ENCODE results near the gene CCDC87.

CCDC87 gene

GRCh38 chr11:66625752-66626149 lies 32.9 kb upstream of the CCDC87 start:
- no peak for ATAC-seq (ENCODE audit: insufficient read depth, low read depth)
- TF ChIP-seq CTCF (IDR thresholded peaks at IDR 0.05; ENCODE audit: borderline replicate concordance, extremely low read depth, low read length, poor library complexity, severe bottlenecking) (no peak), EZH2 (IDR thresholded peaks at IDR 0.05; ENCODE audit: borderline replicate concordance, low read depth, low read length, severe bottlenecking) (no peak)
- Histone ChIP-seq H3K9ac (ENCODE audit: low read depth, low read length) (no peak overlapping the region), H3K4me2 (ENCODE audit: insufficient read depth, low read length) (no peak overlapping the region), H3K27ac (ENCODE audit: low read length) (no peak overlapping the region), H3K36me3 (ENCODE audit: insufficient read depth, low read length) (peaks cover 100% of the 10 kb centered on the region), H3K79me2 (ENCODE audit: insufficient read depth, low read length) (peaks cover 100% of the 10 kb centered on the region), H3K9me3 (ENCODE audit: insufficient read depth, low read length, severe bottlenecking) (no peaks in the 10 kb centered on the region), H3K4me3 (ENCODE audit: low read depth in 1 of 2, low read length in 2 of 2) (no peak overlapping the region), H3K27me3 (ENCODE audit: insufficient read depth, low read length, poor library complexity) (no peaks in the 10 kb centered on the region), H3K4me1 (ENCODE audit: insufficient read depth, low read length) (peaks cover 60% of the 10 kb centered on the region), H4K20me1 (ENCODE audit: insufficient read depth, low read length) (peaks cover 100% of the 10 kb centered on the region), H2AFZ (ENCODE audit: low read depth, low read length) (no peak overlapping the region)
- DNase-seq = no peak

- Histone ChIP-seq H4K20me1 (ENCODE audit: insufficient read depth, low read length) (peaks cover 99% of the 10 kb centered on the region), H3K4me1 (ENCODE audit: insufficient read depth, low read length) (peaks cover 65% of the 10 kb centered on the region), H3K9ac (ENCODE audit: low read depth, low read length) (no peak overlapping the region), H3K4me2 (ENCODE audit: insufficient read depth, low read length) (no peak overlapping the region), H3K27me3 (ENCODE audit: insufficient read depth, low read length, poor library complexity) (no peaks in the 10 kb centered on the region), H3K27ac (ENCODE audit: low read length) (no peak overlapping the region), H3K4me3 (ENCODE audit: low read depth in 1 of 2, low read length in 2 of 2) (no peak overlapping the region), H3K79me2 (ENCODE audit: insufficient read depth, low read length) (peaks cover 100% of the 10 kb centered on the region), H2AFZ (ENCODE audit: low read depth, low read length) (no peak overlapping the region), H3K36me3 (ENCODE audit: insufficient read depth, low read length) (peaks cover 99% of the 10 kb centered on the region), H3K9me3 (ENCODE audit: insufficient read depth, low read length, severe bottlenecking) (no peaks in the 10 kb centered on the region)
- ATAC-seq (ENCODE audit: insufficient read depth, low read depth) = no peak
- TF ChIP-seq EZH2 (IDR thresholded peaks at IDR 0.05; ENCODE audit: borderline replicate concordance, low read depth, low read length, severe bottlenecking) (no peak), CTCF (IDR thresholded peaks at IDR 0.05; ENCODE audit: borderline replicate concordance, extremely low read depth, low read length, poor library complexity, severe bottlenecking) (no peak)
- no peak for DNase-seq
Measured at GRCh38 chr11:66625041-66625751, 32.3 kb upstream of the CCDC87 start.

GRCh38 chr11:66624450-66624849 lies 31.6 kb upstream of the CCDC87 start:
- H4K20me1 ChIP-seq (ENCODE audit: insufficient read depth, low read length) = peaks cover 97% of the 10 kb centered on the region
- H3K4me3 ChIP-seq (ENCODE audit: low read depth in 1 of 2, low read length in 2 of 2) = no peak overlapping the region
- H2AFZ ChIP-seq (ENCODE audit: low read depth, low read length) = no peak overlapping the region
- TF ChIP-seq CTCF (IDR thresholded peaks at IDR 0.05; ENCODE audit: borderline replicate concordance, extremely low read depth, low read length, poor library complexity, severe bottlenecking) (no peak), EZH2 (IDR thresholded peaks at IDR 0.05; ENCODE audit: borderline replicate concordance, low read depth, low read length, severe bottlenecking) (no peak)
- H3K36me3 ChIP-seq (ENCODE audit: insufficient read depth, low read length) = peaks cover 97% of the 10 kb centered on the region
- H3K4me2 ChIP-seq (ENCODE audit: insufficient read depth, low read length) = peak overlapping the region; percentile 55; the same call in 1 of the 2 replicates
- no peaks in the 10 kb centered on the region for H3K27me3 ChIP-seq (ENCODE audit: insufficient read depth, low read length, poor library complexity)
- H3K4me1 ChIP-seq (ENCODE audit: insufficient read depth, low read length) = peaks cover 71% of the 10 kb centered on the region
- peaks cover 99% of the 10 kb centered on the region for H3K79me2 ChIP-seq (ENCODE audit: insufficient read depth, low read length)
- no peak for DNase-seq
- ATAC-seq (ENCODE audit: insufficient read depth, low read depth) = no peak
- no peak overlapping the region for H3K27ac ChIP-seq (ENCODE audit: low read length)
- H3K9me3 ChIP-seq (ENCODE audit: insufficient read depth, low read length, severe bottlenecking) = no peaks in the 10 kb centered on the region
- H3K9ac ChIP-seq (ENCODE audit: low read depth, low read length) = no peak overlapping the region

Measured in DND-41 (cell line).